IMR-90 (cell line): ENCODE results near the gene ATP10A.

ENCODE experiments used
- BHLHE40 ChIP-seq: fragments of 150-350 bp; IDR thresholded peaks from 2 replicates; pipeline ENCODE4 v1.6.1; 2016; ENCODE audit warnings: mild to moderate bottlenecking, low read depth, low read length
- TF ChIP-seq, protein P1 (sequence below): conservative IDR thresholded peaks from 2 replicates; pipeline ENCODE4 v1.5.1; 2012; ENCODE audit warnings: mild to moderate bottlenecking, low read depth, low read length, improper control_type of control experiment

GRCh38 chr15:25773248-25773647 is 89.9 kb downstream of the ATP10A start:
- TF ChIP-seq, protein P1, sequence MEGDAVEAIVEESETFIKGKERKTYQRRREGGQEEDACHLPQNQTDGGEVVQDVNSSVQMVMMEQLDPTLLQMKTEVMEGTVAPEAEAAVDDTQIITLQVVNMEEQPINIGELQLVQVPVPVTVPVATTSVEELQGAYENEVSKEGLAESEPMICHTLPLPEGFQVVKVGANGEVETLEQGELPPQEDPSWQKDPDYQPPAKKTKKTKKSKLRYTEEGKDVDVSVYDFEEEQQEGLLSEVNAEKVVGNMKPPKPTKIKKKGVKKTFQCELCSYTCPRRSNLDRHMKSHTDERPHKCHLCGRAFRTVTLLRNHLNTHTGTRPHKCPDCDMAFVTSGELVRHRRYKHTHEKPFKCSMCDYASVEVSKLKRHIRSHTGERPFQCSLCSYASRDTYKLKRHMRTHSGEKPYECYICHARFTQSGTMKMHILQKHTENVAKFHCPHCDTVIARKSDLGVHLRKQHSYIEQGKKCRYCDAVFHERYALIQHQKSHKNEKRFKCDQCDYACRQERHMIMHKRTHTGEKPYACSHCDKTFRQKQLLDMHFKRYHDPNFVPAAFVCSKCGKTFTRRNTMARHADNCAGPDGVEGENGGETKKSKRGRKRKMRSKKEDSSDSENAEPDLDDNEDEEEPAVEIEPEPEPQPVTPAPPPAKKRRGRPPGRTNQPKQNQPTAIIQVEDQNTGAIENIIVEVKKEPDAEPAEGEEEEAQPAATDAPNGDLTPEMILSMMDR = no peak
- no peak for TF ChIP-seq BHLHE40
